ENCODE data around the gene DGKG.

The DGKG gene

DNA sequence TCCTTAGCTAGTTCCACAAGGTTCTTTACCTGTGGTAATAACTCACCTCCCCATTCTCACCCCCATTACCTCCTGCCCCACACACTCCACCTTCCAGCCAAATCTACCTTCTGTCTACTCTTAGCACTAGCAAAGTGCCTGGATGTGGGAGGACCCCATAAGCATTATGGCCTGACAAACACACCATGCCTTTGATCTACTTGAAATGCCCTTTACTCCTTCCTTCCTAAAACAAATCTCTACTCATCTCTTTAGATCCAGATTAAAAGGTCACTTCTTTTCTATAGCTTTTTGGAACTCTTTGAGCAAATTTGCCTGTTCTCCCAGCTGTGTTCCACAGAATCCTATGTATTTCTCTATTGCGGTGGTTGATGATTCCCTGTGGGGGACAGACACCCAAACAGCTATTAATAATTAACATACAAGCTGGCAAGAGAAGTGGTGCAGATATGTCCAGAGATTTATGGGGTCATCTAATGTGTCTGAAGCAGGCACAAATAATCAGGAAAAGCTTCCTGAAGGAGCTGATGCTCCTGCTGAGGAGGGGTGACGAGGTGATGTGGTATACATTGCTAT is 34.0 kb downstream of the DGKG start:
- ChIA-PET CTCF (no interaction called here), POLR2A (ENCODE audit: low non-redundant PET) (no interaction called here)
- H3K27ac ChIP-seq, result no peak overlapping the region
- no peak for DNase-seq (ENCODE audit: low spot score)
- TF ChIP-seq CTCF (conservative IDR thresholded peaks at IDR 0.05; ENCODE audit: low read depth), result no peak

- POLR2A ChIA-PET (ENCODE audit: low non-redundant PET), result no interaction called here
- H3K27ac ChIP-seq, result no peak overlapping the region
- DNase-seq (ENCODE audit: low spot score), result no peak
- no peak for TF ChIP-seq CTCF (conservative IDR thresholded peaks at IDR 0.05; ENCODE audit: low read depth)
- CTCF ChIA-PET, result no interaction called here
These were observed 39.3 kb downstream of the DGKG start for GRCh38 chr3:186322761-186323160.

DNA sequence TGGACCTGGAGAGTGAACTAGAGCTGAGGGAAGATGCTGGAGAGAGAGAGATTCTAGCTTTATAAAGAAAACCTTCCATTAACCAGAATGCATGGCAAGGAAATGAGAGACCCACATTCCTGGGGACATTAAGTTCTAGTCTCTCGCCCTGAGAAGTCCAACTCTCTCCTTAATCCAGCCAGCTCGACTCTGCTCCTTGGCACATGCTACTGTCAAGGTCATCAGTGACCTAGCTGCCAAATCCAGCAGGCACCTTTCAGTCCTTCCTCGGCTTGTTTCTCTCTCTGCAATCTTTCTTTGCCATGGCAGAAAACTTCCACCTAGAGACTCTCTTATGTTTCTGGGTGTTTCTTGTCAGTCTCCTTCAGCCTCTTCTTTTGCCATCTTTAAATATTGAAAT is 40.3 kb downstream of the DGKG start:
- no peak overlapping the region for H3K27ac ChIP-seq
- CTCF ChIA-PET, result no interaction called here
- TF ChIP-seq CTCF (conservative IDR thresholded peaks at IDR 0.05; ENCODE audit: low read depth), result no peak
- POLR2A ChIA-PET (ENCODE audit: low non-redundant PET), result no interaction called here
- no peak for DNase-seq (ENCODE audit: low spot score)

GRCh38 chr3:186320862-186321568 is 41.0 kb downstream of the DGKG start:
- ChIA-PET CTCF (no interaction called here), POLR2A (ENCODE audit: low non-redundant PET) (no interaction called here)
- DNase-seq (ENCODE audit: low spot score), result peak; percentile 85
- no peak for TF ChIP-seq CTCF (conservative IDR thresholded peaks at IDR 0.05; ENCODE audit: low read depth)
- peak overlapping the region; percentile 40; the same call in 1 of the 2 replicates for H3K27ac ChIP-seq

GRCh38 chr3:186319945-186320344 is 42.1 kb downstream of the DGKG start:
- ChIA-PET POLR2A (ENCODE audit: low non-redundant PET) (no interaction called here), CTCF (no interaction called here)
- no peak for TF ChIP-seq CTCF (conservative IDR thresholded peaks at IDR 0.05; ENCODE audit: low read depth)
- DNase-seq (ENCODE audit: low spot score), result no peak
- no peak overlapping the region for H3K27ac ChIP-seq

GRCh38 chr3:186318135-186318534 is 43.9 kb downstream of the DGKG start:
- ChIA-PET CTCF (no interaction called here), POLR2A (ENCODE audit: low non-redundant PET) (no interaction called here)
- H3K27ac ChIP-seq, result no peak overlapping the region
- TF ChIP-seq CTCF (conservative IDR thresholded peaks at IDR 0.05; ENCODE audit: low read depth), result no peak
- no peak for DNase-seq (ENCODE audit: low spot score)

Measured in RWPE1 (cell line).